ENCODE measurements around the gene IPP.

Gene IPP

GRCh38 chr1:45659222-45659621 lies 91.2 kb downstream of the IPP start:
- Mint-ChIP-seq H3K4me3 (no peak overlapping the region), H3K36me3 (peaks cover 24% of the 10 kb centered on the region), H3K4me1 (peaks cover 6% of the 10 kb centered on the region), H3K27me3 (no peaks in the 10 kb centered on the region), H3K27ac (no peak overlapping the region), H3K9me3 (no peaks in the 10 kb centered on the region)
- DNase-seq (ENCODE audit: low spot score in 2 of 2) (no peak), ATAC-seq (ENCODE audit: low read depth) (no peak)

GRCh38 chr1:45658171-45658570 lies 92.3 kb downstream of the IPP start:
- H3K36me3 Mint-ChIP-seq, result peaks cover 21% of the 10 kb centered on the region
- no peaks in the 10 kb centered on the region for H3K27me3 Mint-ChIP-seq
- no peak overlapping the region for H3K4me3 Mint-ChIP-seq
- DNase-seq (ENCODE audit: low spot score in 2 of 2) (no peak), ATAC-seq (ENCODE audit: low read depth) (no peak)
- no peaks in the 10 kb centered on the region for H3K9me3 Mint-ChIP-seq
- H3K27ac Mint-ChIP-seq, result no peak overlapping the region
- H3K4me1 Mint-ChIP-seq, result peaks cover 3% of the 10 kb centered on the region

GRCh38 chr1:45656573-45657226 lies 93.8 kb downstream of the IPP start:
- DNase-seq (ENCODE audit: low spot score in 2 of 2) (no peak), ATAC-seq (ENCODE audit: low read depth) (no peak)
- Mint-ChIP-seq H3K27me3 (no peaks in the 10 kb centered on the region), H3K27ac (no peak overlapping the region), H3K9me3 (no peaks in the 10 kb centered on the region), H3K4me1 (no peaks in the 10 kb centered on the region), H3K4me3 (no peak overlapping the region), H3K36me3 (peaks cover 23% of the 10 kb centered on the region)

- H3K4me1 Mint-ChIP-seq, result peaks cover 3% of the 10 kb centered on the region
- H3K36me3 Mint-ChIP-seq, result peaks cover 27% of the 10 kb centered on the region
- H3K4me3 Mint-ChIP-seq, result no peak overlapping the region
- DNase-seq (ENCODE audit: low spot score in 2 of 2) (no peak), ATAC-seq (ENCODE audit: low read depth) (no peak)
- no peaks in the 10 kb centered on the region for H3K27me3 Mint-ChIP-seq
- H3K27ac Mint-ChIP-seq, result no peak overlapping the region
- H3K9me3 Mint-ChIP-seq, result no peaks in the 10 kb centered on the region
Measured at GRCh38 chr1:45654540-45655280, 95.7 kb downstream of the IPP start.
